HUDEP-2 (cell line): Measurements from ENCODE around the gene VARS1.
A peak's percentile ranks its signal among the peaks of the same experiment; 100 is the strongest.
"Not testable (repeated sequence)": the region's sequence is repeated elsewhere in the genome, so short reads cannot be mapped to it uniquely, and the experiment has no call there.

Source experiments
- DNase-seq, 76 experiments: peaks; one replicate each; lab custom pipeline; 2025; ENCODE audit not compliant: unreplicated experiment in 76 of 76; lab: John Stamatoyannopoulos, UW

The VARS1 gene

DNA sequence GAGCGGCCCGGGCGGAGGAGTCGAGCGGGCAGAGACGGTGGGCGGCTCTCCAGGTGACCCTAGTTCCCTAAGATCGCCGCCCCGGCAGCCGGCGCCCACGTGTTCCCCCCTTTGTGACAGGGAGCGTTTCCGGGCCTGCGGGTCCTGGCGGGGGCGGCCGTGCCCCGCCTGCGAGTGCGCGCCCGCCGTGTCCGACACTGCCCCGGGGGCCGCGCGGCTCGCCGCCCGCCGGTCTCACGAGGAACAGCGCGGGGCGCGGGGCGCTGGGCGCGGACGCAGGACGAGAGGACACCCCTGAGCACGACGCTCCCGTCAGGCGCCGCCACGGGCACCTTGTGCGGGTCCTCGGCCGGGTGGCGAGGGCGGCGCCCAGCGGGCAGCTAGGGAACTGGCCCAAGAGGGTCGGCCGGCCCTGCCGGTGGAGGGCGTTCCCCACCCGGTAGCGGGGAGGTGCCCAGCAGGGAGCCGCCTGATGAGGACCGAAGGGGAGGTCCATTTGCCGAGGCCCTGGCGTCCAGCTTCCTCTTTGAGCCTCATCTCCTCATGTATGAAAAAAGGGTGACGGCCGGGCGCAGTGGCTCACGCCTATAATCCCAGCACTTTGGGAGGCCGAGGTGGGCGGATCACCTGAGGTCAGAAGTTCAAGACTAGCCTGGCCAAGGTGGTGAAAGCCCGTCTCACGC lies at the start of gene VARS1:
TSS of gene VARS1 (minus strand) at position 137 of the 683 bp plus-strand sequence. CDS start 535 bp downstream, outside the sequence.
- peak in 74 of 76 experiments; percentile 72 to 99 (median 92) for DNase-seq

DNA sequence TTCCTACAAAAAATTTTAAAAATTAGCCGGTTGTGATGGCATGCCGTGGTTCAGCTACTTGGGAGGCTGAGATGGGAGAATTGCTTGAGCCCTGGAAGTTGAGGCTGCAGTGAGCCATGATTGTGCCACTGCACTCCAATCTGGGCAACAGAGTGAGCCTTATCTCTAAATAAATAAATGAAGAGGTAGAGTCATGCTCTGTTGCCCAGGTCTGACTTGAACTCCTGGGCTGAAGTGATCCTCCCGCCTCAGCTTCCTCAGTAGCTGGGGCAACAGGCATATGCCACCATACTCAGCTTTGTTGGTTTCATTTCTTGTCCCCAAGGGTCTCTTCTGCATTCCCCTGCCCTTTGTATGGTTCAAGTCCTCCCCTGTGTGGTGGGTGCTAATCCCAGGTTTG lies 49.0 kb upstream of the VARS1 start:
- no peak for DNase-seq

DNA sequence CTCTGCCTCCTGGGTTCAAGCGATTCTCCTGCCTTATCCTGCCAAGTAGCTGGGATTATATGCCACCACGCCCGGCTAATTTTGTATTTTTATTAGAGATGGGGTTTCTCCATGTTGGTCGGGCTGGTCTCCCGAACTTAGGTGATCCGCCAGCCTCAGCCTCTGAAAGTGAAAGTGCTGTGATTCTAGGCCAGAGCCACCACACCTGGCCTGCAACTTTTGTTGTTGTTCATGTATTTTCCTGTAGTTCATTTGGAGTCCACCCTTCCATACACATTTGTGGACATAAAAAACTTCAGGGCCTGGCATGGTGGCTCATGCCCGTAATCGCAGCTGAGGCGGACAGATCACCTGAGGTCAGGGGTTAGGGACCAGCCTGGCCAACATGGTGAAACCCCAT lies 46.5 kb upstream of the VARS1 start:
- DNase-seq, result no peak

DNA sequence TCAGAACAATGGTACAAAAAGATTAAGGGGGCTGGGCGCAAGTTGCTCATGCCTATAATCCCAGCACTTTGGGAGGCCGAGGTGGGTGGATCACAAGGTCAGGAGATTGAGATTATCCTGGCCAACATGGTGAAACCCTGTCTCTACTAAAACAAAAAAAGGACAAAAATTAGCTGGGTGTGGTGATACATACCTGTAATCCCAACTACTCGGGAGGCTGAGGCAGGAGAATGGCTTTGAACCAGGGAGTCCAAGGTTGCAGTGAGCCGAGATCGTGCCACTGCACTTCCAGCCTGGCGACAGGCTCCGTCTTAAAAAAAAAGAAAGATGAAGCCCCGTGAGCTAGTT lies 44.2 kb upstream of the VARS1 start:
- not testable (repeated sequence) for DNase-seq

DNA sequence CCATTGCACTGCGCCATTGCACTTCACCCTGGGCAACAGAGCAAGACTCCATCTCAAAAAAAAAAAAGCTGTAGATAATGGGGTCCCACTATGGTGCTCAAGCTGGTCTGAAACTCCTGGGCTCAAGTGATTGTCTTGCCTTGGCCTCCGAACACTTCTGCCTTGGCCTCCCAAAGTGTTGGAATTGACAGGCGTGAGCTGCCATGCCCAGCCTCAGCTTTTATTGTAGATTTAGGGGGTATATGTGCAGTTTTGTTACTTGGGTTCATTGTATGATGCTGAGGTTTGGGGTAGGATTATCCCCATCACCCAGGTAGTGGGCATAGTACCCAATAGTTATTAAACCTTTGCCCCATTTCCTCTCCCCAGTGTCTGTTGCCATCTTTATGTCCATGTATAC lies 43.4 kb upstream of the VARS1 start:
- no peak for DNase-seq

DNA sequence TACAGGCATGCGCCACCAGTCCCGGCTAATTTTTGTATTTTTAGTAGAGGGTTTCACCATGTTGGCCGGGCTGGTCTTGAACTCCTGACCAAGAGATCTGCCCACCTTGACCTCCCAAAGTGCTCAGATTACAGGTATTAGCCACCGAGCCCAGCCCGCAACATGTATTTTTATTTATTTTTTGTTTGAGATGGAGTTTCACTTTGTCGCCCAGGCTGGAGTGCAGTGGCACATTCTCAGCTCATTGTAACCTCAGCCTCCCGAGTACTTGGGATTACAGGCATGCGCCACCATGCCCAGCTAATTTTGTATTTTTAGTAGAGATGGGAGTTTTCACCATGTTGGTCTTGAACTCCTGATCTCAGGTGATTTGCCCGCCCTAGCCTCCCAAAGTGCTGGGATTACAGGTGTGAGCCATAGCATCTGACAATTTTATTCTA lies 42.6 kb upstream of the VARS1 start:
- DNase-seq, result not testable (repeated sequence)

DNA sequence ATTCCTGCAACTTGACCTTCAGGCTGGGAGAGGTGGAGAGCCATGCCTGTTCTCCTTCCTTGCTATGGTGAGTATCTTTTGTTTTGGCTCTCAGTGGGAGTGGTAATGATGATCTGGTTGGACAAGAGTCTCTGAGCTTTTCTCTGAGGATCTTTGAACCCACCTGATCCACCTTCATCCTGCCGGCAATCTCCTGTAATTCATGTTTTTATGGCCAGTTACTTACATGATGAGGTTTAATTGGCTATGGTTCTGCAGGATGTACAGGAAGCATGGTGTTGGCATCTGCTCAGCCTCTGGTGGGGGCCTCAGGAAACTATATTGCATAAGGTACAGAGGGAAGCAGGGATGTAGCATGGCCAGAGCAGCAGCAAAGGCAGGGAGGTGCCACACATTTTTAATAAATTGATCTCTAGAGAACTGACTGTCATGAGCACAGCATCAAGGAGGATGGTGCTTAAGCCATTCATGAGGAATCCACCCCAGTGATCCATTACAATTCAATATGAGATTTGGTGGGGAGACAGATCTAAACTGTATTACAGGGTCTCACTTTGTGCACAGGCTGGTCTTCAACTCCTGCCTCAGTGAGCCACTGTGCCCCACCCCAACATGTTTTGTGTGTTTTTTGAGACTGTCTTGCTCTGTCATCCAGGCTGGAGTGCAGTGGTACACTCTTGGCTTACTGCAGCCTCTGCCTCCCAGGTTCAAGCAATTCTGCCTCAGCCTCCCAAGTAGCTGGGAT lies 42.0 kb upstream of the VARS1 start:
- DNase-seq, result peak in 2 of 76 experiments; percentile 24 to 30

DNA sequence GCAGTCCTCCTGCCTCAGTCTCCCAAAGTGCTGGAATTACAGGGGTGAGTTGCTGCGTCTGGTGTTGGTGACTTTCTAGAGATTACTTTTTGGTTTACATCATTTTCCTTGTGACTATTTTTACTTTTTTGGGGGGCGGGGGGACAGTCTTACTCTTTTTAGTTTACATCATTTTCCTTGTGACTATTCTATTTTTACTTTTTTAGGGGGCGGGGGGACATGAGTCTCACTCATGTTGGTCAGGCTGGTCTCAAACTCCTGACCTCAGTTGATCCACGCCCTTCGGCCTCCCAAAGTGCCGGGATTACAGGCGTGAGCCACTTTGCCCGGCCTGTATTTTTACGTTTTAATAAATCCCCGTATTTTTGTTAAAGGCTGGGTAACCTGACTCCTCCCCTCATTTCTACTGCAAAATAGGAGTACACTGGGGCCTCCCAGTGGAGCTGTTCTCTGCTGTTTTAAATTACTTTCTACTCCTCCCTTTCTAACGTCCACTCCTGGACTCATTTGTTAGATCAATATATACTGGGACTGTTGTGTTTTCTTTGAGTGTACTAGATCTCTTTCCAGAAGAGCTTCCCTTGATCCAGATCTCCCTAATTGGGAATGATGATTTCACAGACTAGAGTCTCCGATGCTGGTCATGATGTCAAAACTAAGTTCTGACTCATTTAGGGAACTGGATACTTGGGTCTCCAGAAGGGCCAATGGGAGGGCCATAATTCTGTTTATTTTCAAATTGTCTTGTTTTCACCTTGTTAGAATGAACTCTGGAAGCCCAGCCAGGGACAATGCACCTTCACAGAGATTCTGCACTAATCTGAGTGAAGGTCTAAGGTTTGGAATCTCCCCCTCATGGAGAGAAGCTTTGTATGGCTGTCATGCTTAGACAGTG lies 41.2 kb upstream of the VARS1 start:
- peak in 7 of 76 experiments; percentile 25 to 38 (median 34) for DNase-seq

DNA sequence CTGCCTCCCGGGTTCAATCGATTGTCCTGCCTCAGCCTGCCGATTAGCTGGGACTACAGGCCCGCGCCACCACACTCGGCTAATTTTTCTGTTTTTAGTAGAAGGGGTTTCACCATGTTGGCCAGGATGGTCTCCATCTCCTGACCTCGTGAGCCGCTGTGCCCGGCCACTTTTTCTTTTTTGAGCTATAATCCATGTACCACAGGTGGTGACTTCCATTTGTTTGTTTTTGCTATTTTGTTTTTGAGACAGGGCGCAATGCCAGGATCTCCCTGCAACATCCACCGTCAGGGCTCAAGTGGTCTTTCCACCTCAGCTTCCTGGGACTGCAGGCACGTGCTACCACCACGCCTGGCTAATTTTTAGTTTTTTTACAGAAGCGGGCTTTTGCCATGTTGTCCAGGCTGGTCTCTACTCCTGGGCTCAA lies 40.5 kb upstream of the VARS1 start:
- DNase-seq, result peak in 1 of 76 experiments; percentile 20

DNA sequence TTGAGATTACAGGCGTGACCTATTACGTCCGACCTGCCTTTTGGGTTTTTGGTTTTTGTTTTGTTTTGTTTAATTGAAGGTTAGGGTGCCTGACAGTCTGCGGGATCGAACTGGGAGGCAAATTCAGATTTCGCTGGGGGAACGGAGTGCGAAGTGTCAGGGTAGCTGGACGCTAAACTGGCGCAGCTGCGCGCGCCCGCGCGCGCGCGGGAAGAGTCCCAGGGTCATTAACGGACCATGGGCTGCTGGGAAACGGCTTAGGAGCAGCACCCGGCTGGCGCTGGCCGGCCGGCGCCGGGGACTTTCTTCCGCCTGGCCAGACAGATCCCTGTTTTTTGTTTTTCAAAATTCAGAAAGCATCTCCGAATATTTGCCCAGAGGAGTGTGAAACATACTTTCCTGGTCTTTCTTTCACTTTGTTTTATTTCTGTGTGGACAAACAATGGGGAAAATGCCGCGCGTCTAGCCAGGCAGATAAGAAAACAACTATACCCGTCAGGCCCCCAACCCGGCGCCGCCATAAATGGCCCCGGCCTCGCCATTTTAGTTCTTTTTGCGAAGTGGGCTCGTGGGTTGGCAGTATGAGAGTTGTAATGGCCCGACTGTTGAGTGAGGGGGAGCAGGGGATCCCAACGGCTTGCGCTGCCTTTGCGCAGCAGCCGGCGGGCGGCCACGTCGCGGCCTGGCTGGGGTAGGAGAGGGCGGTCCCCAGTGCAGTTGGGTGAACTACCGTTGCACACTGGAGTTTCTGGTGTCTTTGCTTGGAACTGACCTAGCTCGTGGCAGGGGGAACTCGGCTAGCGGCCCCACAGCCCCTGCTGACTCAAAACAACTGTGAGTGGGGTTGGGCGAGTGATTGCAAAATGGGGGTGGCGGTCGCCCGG lies 39.1 kb upstream of the VARS1 start:
- DNase-seq, result peak in 73 of 76 experiments; percentile 35 to 98 (median 85)

DNA sequence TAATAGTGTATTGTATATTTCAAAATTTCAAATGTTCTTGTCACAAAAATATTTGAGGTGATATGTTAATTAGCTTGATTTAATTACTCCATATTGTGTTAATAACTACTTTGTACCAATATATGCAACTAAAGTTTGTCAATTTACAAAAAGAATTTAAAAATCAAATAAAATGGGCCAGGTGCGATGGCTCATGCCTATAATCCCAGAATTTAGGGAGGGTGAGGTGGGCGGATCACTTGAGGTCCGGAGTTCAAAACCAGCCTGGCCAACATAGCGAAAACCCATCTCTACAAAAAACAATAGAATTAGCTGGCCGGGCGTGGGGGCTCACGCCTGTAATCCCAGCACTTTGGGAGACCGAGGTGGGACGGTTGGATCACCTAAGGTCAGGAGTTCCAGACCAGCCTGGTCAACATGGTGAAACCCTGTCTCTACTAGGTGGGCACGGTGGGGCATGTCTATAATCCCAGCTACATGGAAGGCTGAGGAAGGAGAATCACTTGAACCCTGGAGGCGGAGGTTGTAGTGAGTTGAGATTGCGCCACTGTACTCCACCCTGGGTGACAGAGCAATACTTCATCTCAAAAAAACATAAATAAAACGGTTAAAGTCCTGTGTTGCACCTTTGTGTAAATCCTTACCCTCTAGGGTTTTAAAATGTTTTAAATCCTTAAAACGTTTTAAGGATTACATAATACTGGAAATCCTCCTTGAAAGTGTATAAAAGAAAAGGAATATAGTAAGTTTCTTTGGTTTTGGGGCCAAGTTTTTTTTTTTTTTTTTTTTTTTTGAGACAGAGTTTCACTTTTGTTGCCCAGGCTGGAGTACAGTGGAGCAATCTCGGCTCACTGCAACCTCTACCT lies 36.0 kb upstream of the VARS1 start:
- DNase-seq, result no peak

DNA sequence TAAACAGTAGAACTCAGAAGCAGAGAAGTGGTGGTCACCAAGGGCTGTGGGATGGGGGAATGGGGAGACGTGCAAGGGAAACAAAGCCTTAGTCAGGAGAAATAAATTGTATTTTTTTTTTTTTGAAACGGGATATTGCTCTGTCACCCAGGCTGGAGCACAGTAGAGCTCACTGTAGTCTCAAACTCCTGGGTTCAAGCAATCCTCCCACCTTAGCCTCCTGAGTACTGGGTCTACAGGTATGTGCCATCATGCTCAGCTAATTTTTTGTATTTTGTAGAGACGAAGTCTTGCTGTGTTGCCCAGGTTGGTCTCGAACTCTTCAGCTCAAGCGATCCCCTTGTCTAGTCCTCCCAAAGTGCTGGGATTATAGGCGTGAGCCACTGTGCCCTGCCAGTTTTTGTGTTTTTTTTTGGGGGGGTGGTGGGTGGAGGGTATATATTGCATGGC lies 35.4 kb upstream of the VARS1 start:
- DNase-seq, result no peak

DNA sequence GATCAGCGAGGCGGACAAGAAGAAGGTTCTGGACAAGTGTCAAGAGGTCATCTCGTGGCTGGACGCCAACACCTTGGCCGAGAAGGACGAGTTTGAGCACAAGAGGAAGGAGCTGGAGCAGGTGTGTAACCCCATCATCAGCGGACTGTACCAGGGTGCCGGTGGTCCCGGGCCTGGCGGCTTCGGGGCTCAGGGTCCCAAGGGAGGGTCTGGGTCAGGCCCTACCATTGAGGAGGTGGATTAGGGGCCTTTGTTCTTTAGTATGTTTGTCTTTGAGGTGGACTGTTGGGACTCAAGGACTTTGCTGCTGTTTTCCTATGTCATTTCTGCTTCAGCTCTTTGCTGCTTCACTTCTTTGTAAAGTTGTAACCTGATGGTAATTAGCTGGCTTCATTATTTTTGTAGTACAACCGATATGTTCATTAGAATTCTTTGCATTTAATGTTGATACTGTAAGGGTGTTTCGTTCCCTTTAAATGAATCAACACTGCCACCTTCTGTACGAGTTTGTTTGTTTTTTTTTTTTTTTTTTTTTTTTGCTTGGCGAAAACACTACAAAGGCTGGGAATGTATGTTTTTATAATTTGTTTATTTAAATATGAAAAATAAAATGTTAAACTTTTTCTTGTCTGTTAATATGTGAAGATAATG lies 34.2 kb upstream of the VARS1 start:
- DNase-seq, result peak in 21 of 76 experiments; percentile 27 to 72 (median 39)

DNA sequence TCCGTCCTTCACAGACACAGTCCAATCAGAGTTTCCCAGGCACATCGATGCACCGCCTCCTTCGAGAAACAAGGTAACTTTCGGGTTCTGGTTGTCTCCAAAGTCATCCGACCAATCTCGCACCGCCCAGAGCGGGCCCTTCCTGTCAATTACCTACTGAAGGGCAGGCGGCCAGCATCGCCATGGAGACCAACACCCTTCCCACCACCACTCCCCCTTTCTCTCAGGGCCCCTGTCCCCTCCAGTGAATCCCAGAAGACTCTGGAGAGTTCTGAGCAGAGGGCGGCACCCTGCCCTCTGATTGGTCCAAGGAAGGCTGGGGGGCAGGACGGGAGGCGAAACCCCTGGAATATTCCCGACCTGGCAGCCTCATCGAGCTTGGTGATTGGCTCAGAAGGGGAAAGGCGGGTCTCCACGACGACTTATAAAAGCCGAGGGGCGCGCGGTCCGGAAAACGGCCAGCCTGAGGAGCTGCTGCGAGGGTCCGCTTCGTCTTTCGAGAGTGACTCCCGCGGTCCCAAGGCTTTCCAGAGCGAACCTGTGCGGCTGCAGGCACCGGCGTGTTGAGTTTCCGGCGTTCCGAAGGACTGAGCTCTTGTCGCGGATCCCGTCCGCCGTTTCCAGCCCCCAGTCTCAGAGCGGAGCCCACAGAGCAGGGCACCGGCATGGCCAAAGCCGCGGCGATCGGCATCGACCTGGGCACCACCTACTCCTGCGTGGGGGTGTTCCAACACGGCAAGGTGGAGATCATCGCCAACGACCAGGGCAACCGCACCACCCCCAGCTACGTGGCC lies 31.9 kb upstream of the VARS1 start, which contains the start of gene HSPA1B:
TSS of gene HSPA1B (plus strand) at position 453 of the 794 bp plus-strand sequence. CDS start at position 666, 213 bp downstream.
- DNase-seq, result peak; percentile 94 to 100 (median 100)

DNA sequence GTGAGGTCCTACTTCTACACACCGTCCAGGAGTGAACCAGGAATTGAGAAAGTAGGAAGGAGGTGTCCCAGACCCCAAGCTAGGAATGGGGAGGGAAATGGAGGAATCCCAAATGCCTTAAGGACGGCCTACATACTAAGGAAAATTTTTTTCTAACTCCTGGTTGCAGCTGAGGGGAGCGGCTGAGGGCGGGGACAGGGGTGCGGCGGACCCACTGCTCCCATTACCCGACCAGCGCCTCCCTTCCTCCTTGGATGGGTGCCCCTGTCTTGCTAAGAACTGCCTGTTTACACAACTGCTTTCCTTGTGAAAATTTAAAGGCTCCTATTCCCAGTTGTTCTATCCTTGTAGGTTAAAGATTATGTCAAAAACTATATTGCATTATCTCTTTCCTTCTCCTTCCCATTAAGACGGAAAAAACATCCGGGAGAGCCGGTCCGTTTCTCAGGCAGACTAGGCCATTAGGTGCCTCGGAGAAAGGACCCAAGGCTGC lies 31.3 kb upstream of the VARS1 start:
- DNase-seq, result peak in 64 of 76 experiments; percentile 68 to 97 (median 84)

DNA sequence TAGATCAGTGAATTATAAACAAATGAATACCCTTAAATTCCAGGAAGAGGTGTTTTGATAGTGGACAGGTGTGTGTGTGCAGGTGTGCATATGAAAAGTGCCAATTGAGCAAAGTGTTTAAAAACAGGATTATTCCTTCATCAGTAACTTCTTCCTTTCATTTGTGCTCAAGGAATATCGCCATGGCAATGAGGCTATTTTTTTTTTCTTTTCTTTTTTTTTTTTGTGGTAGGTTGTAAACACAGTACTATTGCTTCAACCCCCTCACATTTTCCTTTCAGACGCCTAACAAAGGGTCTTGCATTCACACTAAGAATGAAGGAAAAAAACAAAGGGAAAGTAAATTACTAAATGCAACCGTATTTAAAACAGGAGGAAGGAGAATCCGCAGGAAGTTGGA lies 30.0 kb upstream of the VARS1 start:
- DNase-seq, result no peak

DNA sequence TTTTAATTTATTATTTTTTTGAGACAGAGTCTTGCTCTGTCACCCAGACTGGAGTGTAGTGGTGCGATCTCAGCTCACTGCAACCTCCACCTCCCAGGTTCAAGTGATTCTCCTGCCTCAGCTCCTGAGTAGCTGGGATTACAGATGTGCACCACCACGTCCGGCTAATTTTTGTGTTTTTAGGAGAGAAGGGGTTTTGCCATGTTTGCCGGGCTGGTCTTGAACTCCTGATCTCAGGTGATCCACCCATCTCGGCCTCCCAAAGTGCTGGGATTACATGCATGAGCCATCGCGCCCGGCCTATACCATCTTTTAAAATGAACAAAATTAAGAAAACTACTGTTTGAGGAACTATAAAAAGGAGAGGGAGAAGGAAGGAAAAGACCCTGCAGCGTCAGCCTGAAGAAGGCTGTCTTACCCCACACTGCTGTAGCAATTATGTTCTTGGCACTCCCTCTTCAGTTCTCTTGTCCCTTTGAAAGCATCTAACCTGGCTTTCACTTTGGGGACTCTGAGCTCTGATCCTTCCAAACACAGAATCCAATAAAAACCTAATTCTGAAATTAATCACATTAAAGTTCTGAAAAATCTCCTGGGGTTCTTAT lies 28.1 kb upstream of the VARS1 start:
- DNase-seq, result not testable (repeated sequence)
